Bone marrow (tissue), 2 donors: ENCODE results near the gene NCOA5.

Experiments used
- DNase-seq, 2 donors: peaks; one replicate each; lab custom pipeline; 2025; lab: John Stamatoyannopoulos, UW

Gene NCOA5

GRCh38 chr20:46040902-46041535 lies 48.7 kb downstream of the NCOA5 start:
- DNase-seq = no peak

DNA sequence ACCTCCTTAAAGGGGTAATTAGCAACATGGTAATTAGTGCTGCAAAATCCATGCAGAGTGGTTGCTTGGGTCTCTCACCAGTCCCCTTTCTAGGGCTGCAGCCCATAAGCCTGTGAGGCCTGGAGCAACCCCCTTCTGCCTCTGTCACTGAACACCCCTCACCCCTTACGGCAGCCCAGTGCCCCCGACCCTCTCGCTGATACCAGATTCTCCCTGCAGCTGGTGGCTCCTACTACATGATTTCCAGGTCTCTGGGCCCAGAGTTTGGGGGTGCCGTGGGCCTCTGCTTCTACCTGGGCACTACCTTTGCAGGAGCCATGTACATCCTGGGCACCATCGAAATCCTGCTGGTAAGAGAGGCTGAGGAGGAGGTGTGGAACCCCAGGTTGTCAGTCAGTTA lies 52.7 kb downstream of the NCOA5 start:
- no peak for DNase-seq

GRCh38 chr20:46036370-46036769 lies 53.4 kb downstream of the NCOA5 start:
- no peak for DNase-seq

DNA sequence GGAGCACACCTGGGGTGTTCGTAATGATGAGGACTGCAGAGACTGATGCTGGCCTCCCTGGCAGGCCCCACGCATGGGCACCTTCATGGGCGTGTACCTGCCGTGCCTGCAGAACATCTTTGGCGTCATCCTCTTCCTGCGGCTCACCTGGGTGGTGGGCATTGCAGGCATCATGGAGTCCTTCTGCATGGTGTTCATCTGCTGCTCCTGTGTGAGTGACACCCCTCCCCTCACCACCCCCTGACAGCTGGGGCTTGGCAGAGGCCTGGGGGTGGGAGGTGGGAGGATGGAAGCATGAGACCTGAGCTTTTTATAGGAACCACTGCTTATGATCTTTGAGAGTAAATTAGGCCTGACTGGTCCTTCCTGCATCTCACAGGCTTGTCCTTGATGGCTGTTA lies 54.0 kb downstream of the NCOA5 start:
- DNase-seq = no peak

DNA sequence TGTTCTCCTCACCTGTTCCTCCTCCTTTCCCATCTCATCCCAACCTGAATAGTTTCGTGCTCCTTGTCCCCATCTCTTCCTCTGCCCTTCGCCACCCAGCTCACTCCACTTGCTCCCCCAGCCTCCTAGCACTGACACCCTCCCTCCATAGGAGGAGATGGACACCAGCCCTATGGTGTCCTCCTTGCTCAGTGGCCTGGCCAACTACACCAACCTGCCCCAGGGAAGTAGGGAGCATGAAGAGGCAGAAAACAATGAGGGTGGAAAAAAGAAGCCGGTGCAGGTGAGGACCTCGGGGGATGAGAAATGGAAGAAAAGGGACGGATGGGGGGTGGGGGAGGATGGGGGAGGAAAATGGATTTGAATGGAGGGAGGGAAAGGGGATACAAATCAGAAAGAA lies 54.5 kb downstream of the NCOA5 start:
- DNase-seq = no peak

- no peak for DNase-seq
Measured at GRCh38 chr20:46034039-46034438, 55.7 kb downstream of the NCOA5 start.

DNA sequence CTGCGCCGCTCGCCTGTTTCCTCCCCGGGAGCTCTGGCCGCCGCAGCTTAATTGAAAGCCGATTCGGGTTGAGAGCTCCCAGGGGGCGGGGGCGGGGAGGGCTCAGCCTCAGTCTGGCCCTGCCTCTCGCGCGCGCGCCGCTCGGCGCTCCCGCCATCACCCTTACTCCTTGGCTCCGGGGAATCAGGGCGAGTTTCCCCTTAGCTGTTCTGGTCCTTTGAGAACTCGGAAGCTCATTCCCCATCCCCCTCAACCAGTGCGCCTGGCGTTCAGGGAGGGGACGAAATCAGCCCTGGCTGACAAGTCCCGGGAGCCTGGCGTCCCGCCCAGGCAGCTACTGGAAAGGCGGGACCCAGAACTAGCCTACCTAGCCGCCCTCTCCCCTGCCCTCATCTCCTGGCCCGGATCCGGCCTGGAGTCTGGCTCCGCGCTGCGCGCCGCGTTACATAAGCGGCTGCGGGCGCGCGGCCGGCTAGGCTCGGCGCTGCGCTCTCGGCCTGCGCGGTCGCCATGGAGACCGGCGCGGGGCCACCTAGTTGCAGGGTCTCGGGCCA lies 58.0 kb downstream of the NCOA5 start:
- DNase-seq = no peak

DNA sequence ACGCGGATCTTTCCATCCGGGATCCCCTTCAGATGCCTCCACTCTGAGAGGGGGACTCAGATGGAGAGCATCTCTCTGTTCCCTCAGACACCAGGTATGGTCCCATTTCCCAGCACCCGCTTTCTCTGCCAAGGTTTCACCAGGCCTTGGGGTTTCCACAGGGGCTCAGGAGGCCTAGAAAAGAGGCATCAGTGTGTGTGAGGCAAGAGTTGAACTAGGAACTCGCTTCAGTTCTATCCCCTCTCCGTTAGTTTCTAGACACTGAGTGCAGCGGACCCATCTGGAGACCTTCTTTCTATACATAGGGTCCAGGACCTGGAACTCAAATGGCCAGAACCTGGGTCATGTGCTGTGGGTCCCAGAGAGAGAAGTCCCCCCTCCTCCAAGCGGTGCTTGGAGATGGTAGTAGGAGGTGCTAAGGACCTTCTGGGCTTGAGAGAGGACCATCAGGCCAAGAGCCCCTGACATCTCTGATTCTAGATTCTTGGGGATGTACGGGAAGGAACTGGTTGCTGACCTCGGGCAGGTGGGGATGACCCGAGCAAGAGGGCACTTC lies 58.7 kb downstream of the NCOA5 start:
- no peak for DNase-seq

DNA sequence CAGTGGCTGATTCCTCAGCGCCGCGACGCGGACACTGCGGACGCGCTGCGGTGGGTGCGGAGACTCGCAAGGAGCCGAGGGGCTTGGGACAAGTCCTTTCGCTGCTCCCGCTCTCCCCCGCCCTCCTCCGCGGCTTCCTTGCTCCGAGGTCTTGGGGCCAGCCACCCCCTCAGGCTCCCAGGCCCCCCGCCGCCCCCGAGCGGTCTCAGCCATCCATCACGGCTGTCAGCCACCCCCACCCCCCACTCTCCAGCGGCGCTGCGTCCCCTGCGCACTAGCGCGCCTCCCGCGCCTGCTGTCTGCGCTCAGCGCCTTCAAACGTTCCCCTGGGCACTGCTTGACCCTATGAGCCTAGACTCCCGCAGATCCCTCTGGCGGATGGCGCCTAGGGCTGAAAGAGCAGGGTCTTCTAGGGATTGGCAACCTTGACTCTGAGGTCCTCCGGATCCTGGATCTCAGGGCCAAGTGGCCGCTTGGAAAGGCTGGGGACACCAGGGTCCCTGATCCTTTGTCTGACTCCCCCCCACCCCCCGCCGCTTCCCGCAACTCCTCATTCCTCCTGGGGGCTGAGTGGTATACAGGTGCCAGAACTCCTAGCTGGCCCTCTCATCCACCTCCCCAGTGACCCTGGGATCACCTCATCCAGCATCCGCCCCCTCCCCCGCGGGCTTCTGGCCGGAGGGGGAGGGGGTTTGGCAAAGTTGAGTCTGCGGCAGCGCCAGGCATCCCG lies 59.3 kb downstream of the NCOA5 start:
- no peak for DNase-seq

- DNase-seq = no peak
Measured at GRCh38 chr20:46028772-46029371, 60.9 kb downstream of the NCOA5 start, which contains the start of gene SLC12A5. Gene SLC12A5, plus strand, starts transcription at chr20:46029215. Its CDS starts 130 bp downstream, at chr20:46029345.

GRCh38 chr20:46028110-46028509 lies 61.7 kb downstream of the NCOA5 start:
- no peak for DNase-seq

- no peak for DNase-seq
Measured at GRCh38 chr20:46027245-46027853, 62.4 kb downstream of the NCOA5 start.

- DNase-seq = no peak
Measured at GRCh38 chr20:46025376-46025783, 64.4 kb downstream of the NCOA5 start.

GRCh38 chr20:46023999-46024398 lies 65.8 kb downstream of the NCOA5 start:
- no peak for DNase-seq

DNA sequence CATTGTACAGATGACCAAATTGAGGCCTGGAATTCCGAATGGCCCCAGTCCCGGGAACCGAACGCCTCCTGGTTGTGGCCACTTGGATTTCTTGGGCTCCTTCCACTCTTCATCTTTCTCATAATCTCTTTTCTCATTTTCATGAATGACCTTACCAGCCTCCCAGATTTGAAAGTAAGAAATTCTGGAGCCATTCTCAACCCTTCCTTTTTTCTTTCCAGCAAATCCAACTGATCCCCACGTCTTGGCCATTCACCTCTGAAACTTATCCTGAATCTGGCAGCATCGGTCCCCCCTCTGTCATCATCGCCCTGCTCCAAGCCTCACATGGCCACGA lies 66.6 kb downstream of the NCOA5 start:
- DNase-seq = no peak

- DNase-seq = peak; percentile 23 to 27
Measured at GRCh38 chr20:46022411-46023147, 67.2 kb downstream of the NCOA5 start.

- DNase-seq = no peak
Measured at GRCh38 chr20:46021361-46022359, 68.1 kb downstream of the NCOA5 start.

GRCh38 chr20:46020555-46020954 lies 69.2 kb downstream of the NCOA5 start:
- peak in 1 of 2 donors; percentile 11 for DNase-seq

DNA sequence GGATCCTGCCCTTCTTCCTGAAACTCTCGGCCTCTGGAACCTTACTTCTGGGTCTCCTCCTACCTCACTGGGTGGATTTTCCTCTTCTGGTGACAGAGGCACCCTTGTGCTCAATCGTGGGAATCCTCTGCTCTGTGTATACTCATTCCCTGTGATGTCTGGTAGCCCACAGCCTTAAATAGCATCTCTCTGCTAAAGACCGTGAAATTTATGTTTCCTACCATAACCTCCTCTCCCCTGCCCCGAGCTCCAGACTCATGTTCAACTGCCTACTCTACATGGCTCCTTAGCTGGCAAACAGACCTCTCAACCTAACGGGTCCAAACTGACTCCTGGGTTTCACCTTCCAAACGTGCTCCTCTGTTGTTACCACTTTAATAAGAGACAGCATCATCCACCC lies 71.2 kb downstream of the NCOA5 start:
- DNase-seq = no peak

- DNase-seq = no peak
Measured at GRCh38 chr20:46018112-46018511, 71.7 kb downstream of the NCOA5 start.
